H1 (cell line): ENCODE data around the gene IL2. TPM values are rescaled to one million over a fixed set of nuclear protein-coding genes. Genes with fewer than 3 reads are reported as not detected.

Experiments
- CTCF ChIA-PET: fragments of 300-600 bp; sonication (Branson Sonifier 250); formaldehyde crosslinking; loops from one replicate; lab custom pipeline; 2021; ENCODE audit not compliant: partially characterized antibody; lab: Charles Lee
- POLR2A ChIA-PET: fragments of 300-600 bp; sonication (Branson Sonifier 250); formaldehyde crosslinking; loops from one replicate; lab custom pipeline; 2021; ENCODE audit warnings: inconsistent platforms; ENCODE audit not compliant: partially characterized antibody; lab: Charles Lee
- DNase-seq, 2 experiments: peaks; one replicate each; pipeline versions ENCODE4 v3.0.0 to v3.0.0-alpha.2; 2010 to 2022; ENCODE audit warnings: low spot score in 2 of 2, low read depth in 1 of 2, mixed read lengths in 1 of 2
- FAIRE-seq: peaks from 2 replicates; lab custom pipeline; 2011; peaks lifted over from hg19 to GRCh38; lab: Jason Lieb, UNC
- H2AFZ ChIP-seq: 2 replicates; pipeline ENCODE4 v1.8.1; 2012; ENCODE audit warnings: low read length, inconsistent platforms
- H2AK5ac ChIP-seq: 2 replicates; pipeline ENCODE4 v1.6.1; 2013; ENCODE audit warnings: low read depth, low read length
- H2BK120ac ChIP-seq: replicated peaks from 2 replicates; pipeline ENCODE3; 2013; ENCODE audit warnings: low read depth, low read length, inconsistent platforms
- H2BK12ac ChIP-seq: 2 replicates; pipeline ENCODE4 v1.6.1; 2013; ENCODE audit warnings: low read depth, low read length
- H2BK15ac ChIP-seq: 2 replicates; pipeline ENCODE4 v1.6.1; 2013; ENCODE audit warnings: low read length
- H2BK20ac ChIP-seq: 2 replicates; pipeline ENCODE4 v1.6.1; 2013; ENCODE audit warnings: low read length
- H2BK5ac ChIP-seq: 2 replicates; pipeline ENCODE4 v1.6.1; 2013; ENCODE audit warnings: low read depth, low read length
- H3K14ac ChIP-seq: 2 replicates; pipeline ENCODE4 v1.6.1; 2013; ENCODE audit warnings: inconsistent platforms; ENCODE audit not compliant: insufficient read length
- H3K18ac ChIP-seq: 2 replicates; pipeline ENCODE4 v1.6.1; 2013; ENCODE audit warnings: low read length; ENCODE audit errors: extremely low read depth
- H3K23ac ChIP-seq: 2 replicates; pipeline ENCODE4 v1.6.1; 2013; ENCODE audit warnings: inconsistent platforms; ENCODE audit not compliant: insufficient read length
- H3K23me2 ChIP-seq: 2 replicates; pipeline ENCODE4 v1.6.1; 2013; ENCODE audit warnings: low read depth, low read length
- H3K27ac ChIP-seq: 2 replicates; pipeline ENCODE4 v1.6.1; 2011; ENCODE audit warnings: low read depth, low read length, inconsistent platforms
- H3K27me3 ChIP-seq, 4 experiments: replicated peaks in 1 of 4; 1 replicate in 1 of 4; 2 replicates in 3 of 4; pipeline versions ENCODE4 v1.6.1 to v1.8.1; 2011 to 2013; ENCODE audit warnings: low read length in 3 of 4, mild to moderate bottlenecking in 3 of 4, inconsistent platforms in 2 of 4, mixed read lengths in 2 of 4, moderate library complexity in 1 of 4; ENCODE audit not compliant: control insufficient read depth in 3 of 4, insufficient read depth in 3 of 4; ENCODE audit errors: extremely low read depth in 1 of 4
- H3K36me3 ChIP-seq, 4 experiments: 2 replicates each; pipeline versions ENCODE4 v1.6.1 to v1.8.1; 2011 to 2013; ENCODE audit warnings: mild to moderate bottlenecking in 4 of 4, low read length in 3 of 4, moderate library complexity in 2 of 4, control low read depth in 1 of 4, inconsistent platforms in 1 of 4; ENCODE audit not compliant: insufficient read depth in 4 of 4, control insufficient read depth in 2 of 4
- H3K4ac ChIP-seq: replicated peaks from 2 replicates; pipeline ENCODE3; 2013; ENCODE audit warnings: low read length, low read depth, mixed read lengths, inconsistent platforms; ENCODE audit not compliant: insufficient read length
- H3K4me1 ChIP-seq, 4 experiments: replicated peaks in 1 of 4; 1 replicate in 1 of 4; 2 replicates in 3 of 4; pipeline versions ENCODE4 v1.6.1 to v1.8.1; 2011 to 2013; ENCODE audit warnings: low read length in 3 of 4, inconsistent platforms in 2 of 4, mixed read lengths in 1 of 4; ENCODE audit not compliant: insufficient read depth in 4 of 4, control insufficient read depth in 3 of 4
- H3K4me2 ChIP-seq, 2 experiments: 2 replicates each; pipeline versions ENCODE4 v1.6.1 to v1.8.1; 2011 to 2013; ENCODE audit warnings: low read depth in 2 of 2, low read length in 2 of 2, control low read depth in 1 of 2, inconsistent platforms in 1 of 2, mild to moderate bottlenecking in 1 of 2; ENCODE audit not compliant: insufficient read depth in 1 of 2
- H3K4me3 ChIP-seq, 4 experiments: fragments of 200-600, 300-600 bp in 1 of 4; sonication (generic), shearing (Covaris generic), sonication (Bioruptor Twin) in 1 of 4; 2 replicates each; pipeline versions ENCODE4 v1.5.1 to v1.8.1; 2011 to 2016; ENCODE audit warnings: low read length in 4 of 4, low read depth in 3 of 4, control low read depth in 2 of 4, inconsistent platforms in 2 of 4, mild to moderate bottlenecking in 2 of 4, mixed read lengths in 1 of 4, moderate library complexity in 1 of 4; ENCODE audit not compliant: insufficient read depth in 2 of 4; ENCODE audit errors: extremely low read depth in 1 of 4
- H3K56ac ChIP-seq: replicated peaks from 2 replicates; pipeline ENCODE3; 2013; ENCODE audit warnings: low read depth, mild to moderate bottlenecking, mixed read lengths, low read length, inconsistent platforms; ENCODE audit not compliant: insufficient read length
- H3K79me1 ChIP-seq: 2 replicates; pipeline ENCODE4 v1.6.1; 2013; ENCODE audit warnings: low read depth, low read length, control low read depth
- H3K79me2 ChIP-seq, 2 experiments: 2 replicates each; pipeline versions ENCODE4 v1.6.1 to v1.8.1; 2012 to 2013; ENCODE audit warnings: low read length in 2 of 2, mild to moderate bottlenecking in 2 of 2, inconsistent platforms in 1 of 2; ENCODE audit not compliant: insufficient read depth in 2 of 2, control insufficient read depth in 1 of 2
- H3K9ac ChIP-seq, 4 experiments: replicated peaks in 1 of 4; 1 replicate in 1 of 4; 2 replicates in 3 of 4; pipeline versions ENCODE4 v1.6.1 to v1.8.1; 2011 to 2013; ENCODE audit warnings: low read depth in 3 of 4, low read length in 3 of 4, control low read depth in 2 of 4, mild to moderate bottlenecking in 2 of 4, moderate library complexity in 2 of 4, inconsistent platforms in 1 of 4; ENCODE audit errors: extremely low read depth in 1 of 4
- H3K9me3 ChIP-seq, 2 experiments: 2 replicates each; pipeline versions ENCODE4 v1.6.1 to v1.8.1; 2012 to 2013; ENCODE audit warnings: mild to moderate bottlenecking in 2 of 2, moderate library complexity in 2 of 2, control low read depth in 1 of 2, inconsistent platforms in 1 of 2, low read depth in 1 of 2, low read length in 1 of 2, mixed read lengths in 1 of 2; ENCODE audit not compliant: insufficient read depth in 2 of 2
- H4K20me1 ChIP-seq, 2 experiments: replicated peaks in 1 of 2; 2 replicates each; pipeline versions ENCODE3 to v1.8.1; 2011 to 2013; ENCODE audit warnings: inconsistent platforms in 2 of 2, low read length in 2 of 2, mild to moderate bottlenecking in 1 of 2; ENCODE audit not compliant: insufficient read depth in 2 of 2, control insufficient read depth in 1 of 2
- H4K5ac ChIP-seq: 2 replicates; pipeline ENCODE4 v1.6.1; 2013; ENCODE audit warnings: low read length, low read depth, mixed read lengths, inconsistent platforms; ENCODE audit not compliant: insufficient read length
- H4K8ac ChIP-seq: 2 replicates; pipeline ENCODE4 v1.8.0; 2013; ENCODE audit warnings: mild to moderate bottlenecking, moderate library complexity, low read length, inconsistent platforms; ENCODE audit not compliant: insufficient read depth; ENCODE audit errors: extremely low read depth
- H4K91ac ChIP-seq: replicated peaks from 2 replicates; pipeline ENCODE3; 2013; ENCODE audit warnings: low read length, mixed read lengths, inconsistent platforms; ENCODE audit not compliant: insufficient read length
- KDM1A ChIP-seq: fragments of 200-600, 300-600 bp; sonication (generic); IDR thresholded peaks from 2 replicates; pipeline ENCODE4 v1.7.1; 2016; ENCODE audit warnings: mild to moderate bottlenecking, low read length, borderline replicate concordance
- KDM4A ChIP-seq: IDR thresholded peaks from one replicate; pipeline ENCODE4 v1.7.1; 2012; ENCODE audit warnings: low read depth, mild to moderate bottlenecking, moderate library complexity, low read length, inconsistent platforms; ENCODE audit not compliant: severe bottlenecking
- KDM5A ChIP-seq: fragments of 200-600 bp; IDR thresholded peaks from 2 replicates; pipeline ENCODE4 v1.7.1; 2012; ENCODE audit warnings: mild to moderate bottlenecking, low read length, inconsistent platforms, mixed read lengths
- RNF2 ChIP-seq: fragments of 200-900, 300-1000 bp; sonication (generic); IDR thresholded peaks from 2 replicates; pipeline ENCODE4 v1.7.1; 2016; ENCODE audit warnings: borderline replicate concordance, low read depth, mild to moderate bottlenecking, antibody characterized with exemption, low read length; ENCODE audit not compliant: poor library complexity, severe bottlenecking; ENCODE audit errors: missing control alignments
- SIX5 ChIP-seq: IDR thresholded peaks from 2 replicates; pipeline ENCODE4 v1.6.1; 2011; ENCODE audit warnings: mild to moderate bottlenecking, low read depth, low read length
- SP1 ChIP-seq: IDR thresholded peaks from 2 replicates; pipeline ENCODE4 v1.6.1; 2011; ENCODE audit warnings: low read depth, low read length
- WGBS, 2 experiments: shearing (Covaris generic) in 1 of 2; methylation state at CpG; one replicate each; pipeline versions ENCODE4 v1.1.6 to v1.1.7; 2013 to 2015; ENCODE audit warnings: low lambda C conversion rate in 2 of 2, mixed read lengths in 2 of 2, inconsistent platforms in 1 of 2, low coverage in 1 of 2, missing lambda C conversion rate in 1 of 2; ENCODE audit not compliant: insufficient replicate concordance in 2 of 2, insufficient coverage in 1 of 2, insufficient read length in 1 of 2; ENCODE audit errors: extremely low coverage in 1 of 2, missing lambda C conversion rate in 1 of 2; 5-methylcytosine and 5-hydroxymethylcytosine counted together
- polyA plus RNA-seq, 7 experiments: library from polyadenylated mRNA; depleted of rRNA in 3 of 7; stranded (reverse) in 5 of 7; unstranded in 2 of 7; fragments of >200 nt in 5 of 7; fragments of 200-250 nt in 2 of 7; gene quantifications; 1 replicate in 5 of 7; 2 replicates in 1 of 7; 4 replicates in 1 of 7; pipeline versions ENCODE4 v1.2.1 to v1.2.3, GENCODE V29; 2011 to 2013; ENCODE audit warnings: missing spikeins in 2 of 7, mixed read lengths in 2 of 7
- total RNA-seq: library from RNA; stranded (reverse); fragmentation: NEBNext Ultra II Directional; extraction: Animal tissue kit (Norgen Biotek cat#: 25700); gene quantifications from 2 replicates; pipeline ENCODE4 v1.2.1, GENCODE V29; 2021

IL2 gene
- total and polyA plus RNA-seq, 2 of the 8 experiments (the other 6 are each of a cell fraction or from before 2014, with no cell fraction given): not detected

- Histone ChIP-seq H3K56ac (no peak overlapping the region), H3K4ac (no peak overlapping the region), H3K9me3 (no peaks in the 10 kb centered on the region), H3K14ac (no peak overlapping the region), H3K9ac (no peak overlapping the region), H2AFZ (no peak overlapping the region), H2AK5ac (no peak overlapping the region), H4K5ac (no peak overlapping the region), H3K79me2 (no peaks in the 10 kb centered on the region), H3K4me3 (no peak overlapping the region), H4K91ac (no peak overlapping the region), H3K27me3 (no peaks in the 10 kb centered on the region), H4K8ac (no peak overlapping the region), H3K36me3 (no peaks in the 10 kb centered on the region), H3K79me1 (no peaks in the 10 kb centered on the region), H2BK15ac (no peak overlapping the region), H4K20me1 (no peaks in the 10 kb centered on the region), H2BK120ac (no peak overlapping the region), H2BK5ac (no peak overlapping the region), H3K18ac (no peak overlapping the region), H3K4me1 (no peaks in the 10 kb centered on the region), H3K23ac (no peak overlapping the region), H3K27ac (no peak overlapping the region), H2BK12ac (no peak overlapping the region), H2BK20ac (no peak overlapping the region), H3K23me2 (no peaks in the 10 kb centered on the region), H3K4me2 (no peak overlapping the region)
- no peak for TF ChIP-seq KDM5A
- TF ChIP-seq RNF2: no peak
- TF ChIP-seq SIX5: no peak
- no peak for TF ChIP-seq SP1
- no peak for TF ChIP-seq KDM4A
- no peak for TF ChIP-seq KDM1A
- no peak for DNase-seq
- CTCF ChIA-PET: no interaction called here
- 87% methylated on average over 3 of the region's 3 CpGs; no CpG with 5 or more reads in 1 of the 2 experiments for WGBS, 2 experiments
- FAIRE-seq: no peak
- POLR2A ChIA-PET: no interaction called here
Measured at GRCh38 chr4:122475233-122475632, 18.7 kb upstream of the IL2 start.
